ENCODE data around the gene TCAIM. TPM values are rescaled to one million over a fixed set of nuclear protein-coding genes. Genes with fewer than 3 reads are reported as not detected.

The TCAIM gene
- total RNA-seq, 1 experiment from 2014 or later: 18.4 TPM

GRCh38 chr3:44444896-44445691 lies 106.5 kb downstream of the TCAIM start:
- H3K36me3 ChIP-seq (ENCODE audit: control insufficient read depth in 1 of 2, insufficient read depth in 2 of 2, low read length in 2 of 2): peaks cover 26 to 41% of the 10 kb centered on the region in 2 experiments
- H4K20me1 ChIP-seq (ENCODE audit: insufficient read depth): no peaks in the 10 kb centered on the region
- ATAC-seq (no peak), DNase-seq (ENCODE audit: low read depth, low spot score) (no peak)
- H2AFZ ChIP-seq (ENCODE audit: low read depth, low read length, poor library complexity, severe bottlenecking): no peak overlapping the region
- H3K4me3 ChIP-seq (replicated peaks in 1 of 2; ENCODE audit: low read depth in 1 of 2, low read length in 2 of 2): no peak overlapping the region
- ChIA-PET POLR2A (no interaction called here), RAD21 (ENCODE audit: low non-redundant PET in 1 of 2, low total read pairs in 2 of 2, uncharacterized antibody in 2 of 2, unreplicated experiment in 2 of 2) (no interaction called here), CTCF (no interaction called here)
- TF ChIP-seq ZBTB33 (IDR thresholded peaks at IDR 0.05; ENCODE audit: extremely low read depth, insufficient replicate concordance, low read length): no peak
- no peak for TF ChIP-seq EGR1 (IDR thresholded peaks at IDR 0.05; ENCODE audit: low read depth)
- TF ChIP-seq ZFX (IDR thresholded peaks at IDR 0.05): no peak
- TF ChIP-seq CTCF (IDR thresholded peaks at IDR 0.05 in 2 of 3, conservative IDR thresholded peaks at IDR 0.05 in 1 of 3; ENCODE audit: borderline replicate concordance in 1 of 3, insufficient read depth in 1 of 3, low read depth in 2 of 3, low read length in 2 of 3): no peak
- TF ChIP-seq EZH2 (IDR thresholded peaks at IDR 0.05): no peak
- no peak overlapping the region for H3K4me2 ChIP-seq (ENCODE audit: low read length)
- no peaks in the 10 kb centered on the region for H3K9me3 ChIP-seq (ENCODE audit: control insufficient read depth in 1 of 2, insufficient read depth in 1 of 2, low read depth in 1 of 2, low read length in 2 of 2)
- no peaks in the 10 kb centered on the region for H3K27me3 ChIP-seq (ENCODE audit: insufficient read depth, low read length)
- no peak overlapping the region for H3K9ac ChIP-seq (ENCODE audit: low read length)
- no peaks in the 10 kb centered on the region for H3K4me1 ChIP-seq (ENCODE audit: control insufficient read depth in 1 of 2, insufficient read depth in 2 of 2, low read length in 2 of 2)
- no peaks in the 10 kb centered on the region for H3K9me2 ChIP-seq (ENCODE audit: insufficient read depth)
- H3K27ac ChIP-seq (ENCODE audit: low read depth, low read length): no peak overlapping the region
- no TSS peak for BruUV-seq (replicated peaks)
- intact Hi-C loops (cut with micrococcal nuclease): no loop called here
- no peaks in the 10 kb centered on the region for H3K79me2 ChIP-seq (ENCODE audit: insufficient read depth, low read length)

Data from HCT116 (cell line).